Transverse colon (tissue), 3 donors: ENCODE data around the gene MAP4.

Source experiments
- CTCF ChIP-seq, 5 experiments: fragments of 200-600 bp in 3 of 5; fragments of 450-650 bp in 2 of 5; sonication (generic) in 3 of 5; IDR thresholded peaks; 1 replicate in 2 of 5; 2 replicates in 3 of 5; pipeline ENCODE4 v1.5.1; 2016 to 2017; ENCODE audit warnings: antibody characterized with exemption in 5 of 5, inconsistent platforms in 3 of 5, mild to moderate bottlenecking in 2 of 5, moderate library complexity in 1 of 5
- EP300 ChIP-seq: sonication (generic); formaldehyde crosslinking; IDR thresholded peaks from one replicate; pipeline ENCODE4 v1.6.1; 2017; ENCODE audit warnings: antibody characterized with exemption, low read depth
- POLR2A ChIP-seq: fragments of 450-650 bp; IDR thresholded peaks from one replicate; pipeline ENCODE4 v1.6.1; 2016; ENCODE audit warnings: antibody characterized with exemption, mild to moderate bottlenecking, moderate library complexity

DNA sequence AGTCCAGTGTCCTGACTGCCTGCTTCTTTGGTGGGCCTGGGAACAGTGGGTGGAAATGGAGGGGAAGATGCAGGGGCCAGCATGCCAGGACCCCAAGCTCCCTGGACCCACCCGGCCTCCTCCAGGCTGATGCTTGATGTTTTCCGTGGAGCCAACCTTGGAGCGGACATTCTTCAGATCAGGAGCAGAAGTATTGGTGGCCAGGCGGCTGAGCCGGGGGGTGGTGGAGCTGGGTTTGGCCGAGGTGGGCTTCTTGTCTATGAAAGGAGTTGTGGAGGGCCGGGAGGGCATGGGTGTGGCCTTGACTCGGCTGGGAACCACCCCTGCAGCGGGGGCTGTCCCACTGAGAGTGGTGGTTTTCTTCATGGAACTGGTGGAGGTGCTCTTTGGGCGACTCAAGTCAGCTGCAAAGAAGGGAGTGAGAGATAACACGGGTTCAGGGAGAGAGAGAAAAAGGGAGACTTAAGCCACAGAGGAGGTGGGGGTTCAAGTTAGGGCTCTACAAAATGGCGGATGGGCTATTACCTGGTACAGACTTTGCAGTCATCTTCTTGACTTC lies 145.4 kb downstream of the MAP4 start:
- TF ChIP-seq POLR2A, result no peak
- TF ChIP-seq EP300, result no peak
- TF ChIP-seq CTCF (IDR thresholded peaks at IDR 0.05), result no peak
